DOHH2 (cell line): ENCODE measurements around the gene C4orf50.

ENCODE experiments used
- EZH2phosphoT487 ChIP-seq: fragments of 200-600 bp; sonication (generic); IDR thresholded peaks from 2 replicates; pipeline ENCODE4 v1.6.1; 2017; ENCODE audit warnings: borderline replicate concordance, mild to moderate bottlenecking, antibody characterized with exemption, low read length, moderate library complexity, mixed read lengths
- TF ChIP-seq, protein P1 (sequence below): fragments of 200-600 bp; sonication (generic); IDR thresholded peaks from one replicate; pipeline ENCODE4 v1.5.1; 2014; ENCODE audit warnings: antibody characterized with exemption, mild to moderate bottlenecking, low read depth, low read length; ENCODE audit not compliant: poor library complexity, severe bottlenecking

DNA sequence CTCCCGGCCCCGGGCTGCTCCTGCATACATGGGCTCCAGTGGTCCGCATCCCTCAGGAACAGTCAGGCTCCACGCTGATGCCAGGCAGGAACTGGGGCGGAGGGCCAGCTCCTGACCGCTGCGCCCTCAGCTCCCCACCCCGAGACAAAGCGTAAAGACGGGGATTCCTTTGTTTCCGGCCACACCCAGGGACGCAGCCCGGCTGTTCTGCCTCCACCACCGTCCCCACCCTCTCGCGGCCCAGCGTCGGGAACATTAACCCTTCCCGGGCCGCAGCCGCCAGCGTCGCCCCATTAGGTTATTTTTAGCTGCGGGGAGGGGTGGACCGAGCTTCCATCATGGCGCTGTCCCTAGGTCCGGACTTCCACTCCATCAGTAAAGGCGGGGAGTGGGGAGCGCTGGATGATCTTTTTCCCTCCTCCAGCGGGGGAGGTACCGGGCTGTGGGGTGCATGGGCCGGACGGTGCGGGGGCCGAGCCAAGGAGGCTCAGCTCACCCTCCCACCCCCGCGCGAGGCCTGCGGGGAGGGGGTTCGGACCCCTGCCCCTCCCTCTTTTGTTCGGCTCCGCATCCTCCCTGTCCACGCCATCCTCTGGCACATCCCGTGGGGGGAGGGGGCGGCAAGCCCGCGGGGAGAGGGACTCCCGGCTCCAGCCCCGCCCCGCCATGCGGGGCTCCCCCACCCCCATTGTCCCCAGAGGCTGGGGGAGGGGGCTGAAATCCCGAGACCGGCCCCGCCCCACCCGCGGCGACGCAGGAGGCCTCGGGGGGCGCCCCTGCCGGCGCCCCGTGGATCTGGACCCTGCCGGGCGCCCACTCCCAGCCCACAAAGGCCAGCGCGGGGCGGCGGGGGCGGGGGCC is 130.6 kb downstream of the C4orf50 start:
- TF ChIP-seq, protein P1, sequence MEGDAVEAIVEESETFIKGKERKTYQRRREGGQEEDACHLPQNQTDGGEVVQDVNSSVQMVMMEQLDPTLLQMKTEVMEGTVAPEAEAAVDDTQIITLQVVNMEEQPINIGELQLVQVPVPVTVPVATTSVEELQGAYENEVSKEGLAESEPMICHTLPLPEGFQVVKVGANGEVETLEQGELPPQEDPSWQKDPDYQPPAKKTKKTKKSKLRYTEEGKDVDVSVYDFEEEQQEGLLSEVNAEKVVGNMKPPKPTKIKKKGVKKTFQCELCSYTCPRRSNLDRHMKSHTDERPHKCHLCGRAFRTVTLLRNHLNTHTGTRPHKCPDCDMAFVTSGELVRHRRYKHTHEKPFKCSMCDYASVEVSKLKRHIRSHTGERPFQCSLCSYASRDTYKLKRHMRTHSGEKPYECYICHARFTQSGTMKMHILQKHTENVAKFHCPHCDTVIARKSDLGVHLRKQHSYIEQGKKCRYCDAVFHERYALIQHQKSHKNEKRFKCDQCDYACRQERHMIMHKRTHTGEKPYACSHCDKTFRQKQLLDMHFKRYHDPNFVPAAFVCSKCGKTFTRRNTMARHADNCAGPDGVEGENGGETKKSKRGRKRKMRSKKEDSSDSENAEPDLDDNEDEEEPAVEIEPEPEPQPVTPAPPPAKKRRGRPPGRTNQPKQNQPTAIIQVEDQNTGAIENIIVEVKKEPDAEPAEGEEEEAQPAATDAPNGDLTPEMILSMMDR, result no peak
- TF ChIP-seq EZH2phosphoT487, result no peak
